Tibial artery (tissue), 4 donors: ENCODE measurements around the gene MYRFL.
"Not testable (repeated sequence)": the region's sequence is repeated elsewhere in the genome, so short reads cannot be mapped to it uniquely, and the experiment has no call there.

Experiments
- DNase-seq, 2 donors: peaks; one replicate each; pipeline ENCODE4 v3.0.0-alpha.2; 2019
- H3K27ac ChIP-seq, 2 donors: fragments of 200-600 bp; sonication (generic) in 1 of 2; 1 replicate in 1 of 2; 2 replicates in 1 of 2; pipeline ENCODE4 v1.5.1; 2018 to 2019; ENCODE audit warnings: mild to moderate bottlenecking in 1 of 2
- H3K27me3 ChIP-seq, 2 donors: fragments of 200-600 bp; sonication (generic) in 1 of 2; one replicate each; pipeline versions ENCODE4 v1.5.1 to v1.6.0; 2016 to 2019
- H3K36me3 ChIP-seq, 3 donors: fragments of 200-600 bp; sonication (generic) in 2 of 3; one replicate each; pipeline ENCODE4 v1.5.1; 2016 to 2019; ENCODE audit warnings: mild to moderate bottlenecking in 2 of 3
- H3K4me1 ChIP-seq, 4 donors: fragments of 200-600 bp; sonication (generic) in 2 of 4; 1 replicate in 3 of 4; 2 replicates in 1 of 4; pipeline ENCODE4 v1.5.1; 2016 to 2019
- H3K4me3 ChIP-seq, 2 donors: fragments of 200-600 bp; sonication (generic) in 1 of 2; 1 replicate in 1 of 2; 2 replicates in 1 of 2; pipeline ENCODE4 v1.5.1; 2018 to 2019; ENCODE audit warnings: mild to moderate bottlenecking in 2 of 2
- H3K9me3 ChIP-seq, 3 donors: fragments of 200-600 bp; sonication (generic) in 1 of 3; one replicate each; pipeline ENCODE4 v1.5.1; 2016 to 2019
- intact Hi-C: fragments of 100-400 bp; cut with DNase I; formaldehyde crosslinking; loops from one replicate; pipeline ENCODE4 v1.15.0; 2023; ENCODE audit warnings: low total_unique reads
- TF ChIP-seq, protein P1 (sequence below), 2 experiments: fragments of 200-600 bp in 1 of 2; fragments of 450-650 bp in 1 of 2; IDR thresholded peaks; one replicate each; pipeline ENCODE4 v1.5.1; 2017 to 2019; ENCODE audit warnings: antibody characterized with exemption in 2 of 2, mild to moderate bottlenecking in 1 of 2, moderate library complexity in 1 of 2

Gene MYRFL

GRCh38 chr12:69986114-69986513, 161.1 kb downstream of the MYRFL start:
- no peak overlapping the region for H3K27ac ChIP-seq
- H3K27me3 ChIP-seq = no peaks in the 10 kb centered on the region
- peaks cover 0 to 33% (median 22%) of the 10 kb centered on the region in 4 donors for H3K4me1 ChIP-seq
- intact Hi-C loops = loop anchor here (10.0 kb wide), 1 partner anchor 59 kb away; no protein-coding TSS in a partner anchor
- no peaks in the 10 kb centered on the region for H3K36me3 ChIP-seq
- TF ChIP-seq, protein P1, sequence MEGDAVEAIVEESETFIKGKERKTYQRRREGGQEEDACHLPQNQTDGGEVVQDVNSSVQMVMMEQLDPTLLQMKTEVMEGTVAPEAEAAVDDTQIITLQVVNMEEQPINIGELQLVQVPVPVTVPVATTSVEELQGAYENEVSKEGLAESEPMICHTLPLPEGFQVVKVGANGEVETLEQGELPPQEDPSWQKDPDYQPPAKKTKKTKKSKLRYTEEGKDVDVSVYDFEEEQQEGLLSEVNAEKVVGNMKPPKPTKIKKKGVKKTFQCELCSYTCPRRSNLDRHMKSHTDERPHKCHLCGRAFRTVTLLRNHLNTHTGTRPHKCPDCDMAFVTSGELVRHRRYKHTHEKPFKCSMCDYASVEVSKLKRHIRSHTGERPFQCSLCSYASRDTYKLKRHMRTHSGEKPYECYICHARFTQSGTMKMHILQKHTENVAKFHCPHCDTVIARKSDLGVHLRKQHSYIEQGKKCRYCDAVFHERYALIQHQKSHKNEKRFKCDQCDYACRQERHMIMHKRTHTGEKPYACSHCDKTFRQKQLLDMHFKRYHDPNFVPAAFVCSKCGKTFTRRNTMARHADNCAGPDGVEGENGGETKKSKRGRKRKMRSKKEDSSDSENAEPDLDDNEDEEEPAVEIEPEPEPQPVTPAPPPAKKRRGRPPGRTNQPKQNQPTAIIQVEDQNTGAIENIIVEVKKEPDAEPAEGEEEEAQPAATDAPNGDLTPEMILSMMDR (IDR thresholded peaks at IDR 0.05) = no peak
- no peaks in the 10 kb centered on the region for H3K9me3 ChIP-seq
- no peak overlapping the region for H3K4me3 ChIP-seq
- no peak for DNase-seq

DNA sequence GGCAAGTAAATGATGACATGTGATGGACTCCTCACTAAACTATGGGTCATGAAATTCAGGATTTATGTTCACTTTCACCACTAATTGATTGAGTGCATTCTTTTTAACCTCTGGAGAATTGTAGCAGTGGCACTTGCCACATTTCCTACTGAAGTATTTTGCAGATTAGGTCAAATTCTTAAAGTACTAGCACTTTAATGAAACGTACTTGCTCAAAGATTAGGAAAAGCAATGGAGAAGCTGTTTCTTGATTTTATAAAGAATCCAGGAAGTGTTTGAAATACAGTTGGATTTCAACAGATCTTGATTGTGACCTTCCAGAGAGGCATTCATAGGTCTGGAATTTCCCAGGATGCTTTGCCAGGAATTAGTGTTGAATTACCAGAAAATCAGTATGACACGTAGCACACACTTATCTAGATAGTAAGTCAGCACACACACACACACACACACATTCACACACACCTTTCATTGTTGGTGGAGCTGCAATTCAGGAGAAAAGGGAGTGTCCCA, 162.6 kb downstream of the MYRFL start:
- peak in 1 of 2 donors; percentile 31 for DNase-seq
- intact Hi-C loops = loop anchor here (10.0 kb wide), 1 partner anchor 57 kb away; no protein-coding TSS in a partner anchor
- Histone ChIP-seq H3K27me3 (no peaks in the 10 kb centered on the region), H3K36me3 (no peaks in the 10 kb centered on the region), H3K9me3 (no peaks in the 10 kb centered on the region), H3K4me1 (peaks cover 0 to 48% (median 35%) of the 10 kb centered on the region in 4 donors), H3K4me3 (peak overlapping the region; percentile 14 to 29), H3K27ac (peak overlapping the region; percentile 72 to 75)
- TF ChIP-seq, protein P1 (IDR thresholded peaks at IDR 0.05) = no peak

GRCh38 chr12:69988481-69989321, 163.7 kb downstream of the MYRFL start:
- TF ChIP-seq, protein P1 (IDR thresholded peaks at IDR 0.05) = no peak
- peaks cover 0 to 59% (median 39%) of the 10 kb centered on the region in 4 donors for H3K4me1 ChIP-seq
- intact Hi-C loops = loop anchor here (10.0 kb wide), 1 partner anchor 56 kb away; no protein-coding TSS in a partner anchor
- H3K36me3 ChIP-seq = no peaks in the 10 kb centered on the region
- H3K9me3 ChIP-seq = no peaks in the 10 kb centered on the region
- H3K27me3 ChIP-seq = no peaks in the 10 kb centered on the region
- H3K4me3 ChIP-seq = peak overlapping the region; percentile 14 to 29
- peak overlapping the region; percentile 72 to 75 for H3K27ac ChIP-seq
- no peak for DNase-seq

DNA sequence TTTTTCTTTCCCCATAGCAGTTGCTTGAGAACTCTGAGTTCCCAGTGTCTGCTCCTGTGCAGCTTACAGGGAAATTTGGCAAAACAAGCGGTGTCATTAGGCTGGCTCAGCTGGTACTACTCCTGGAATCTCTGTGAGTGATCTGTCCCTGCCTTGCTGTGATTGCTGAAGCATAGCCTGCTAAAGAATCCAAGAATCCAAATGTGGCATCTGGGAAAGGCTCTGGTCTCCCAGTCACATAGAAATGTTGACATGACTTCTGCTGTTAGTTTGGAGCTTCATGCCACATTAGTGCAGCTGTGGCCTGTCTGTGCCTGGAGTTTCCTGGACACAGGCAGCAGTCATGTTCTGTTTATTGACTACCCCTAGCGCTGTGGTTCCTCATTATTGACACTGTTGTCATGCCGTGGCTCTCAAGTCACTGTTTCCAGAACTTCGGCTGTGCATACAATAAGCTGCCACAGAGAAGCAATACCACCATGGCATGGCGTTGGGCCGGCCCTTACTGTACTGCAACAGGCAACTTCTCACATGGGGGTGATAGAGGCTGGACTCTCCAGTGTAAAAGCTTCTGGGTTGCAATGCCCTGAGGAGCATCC, 166.8 kb downstream of the MYRFL start:
- peak; percentile 31 to 71 for DNase-seq
- peak overlapping the region; percentile 66 to 82 for H3K27ac ChIP-seq
- peaks cover 0 to 90% (median 44%) of the 10 kb centered on the region in 4 donors for H3K4me1 ChIP-seq
- no peak overlapping the region for H3K4me3 ChIP-seq
- no peaks in the 10 kb centered on the region for H3K36me3 ChIP-seq
- no peaks in the 10 kb centered on the region for H3K9me3 ChIP-seq
- no peaks in the 10 kb centered on the region for H3K27me3 ChIP-seq
- intact Hi-C loops = no loop called here
- TF ChIP-seq, protein P1 (IDR thresholded peaks at IDR 0.05) = no peak

DNA sequence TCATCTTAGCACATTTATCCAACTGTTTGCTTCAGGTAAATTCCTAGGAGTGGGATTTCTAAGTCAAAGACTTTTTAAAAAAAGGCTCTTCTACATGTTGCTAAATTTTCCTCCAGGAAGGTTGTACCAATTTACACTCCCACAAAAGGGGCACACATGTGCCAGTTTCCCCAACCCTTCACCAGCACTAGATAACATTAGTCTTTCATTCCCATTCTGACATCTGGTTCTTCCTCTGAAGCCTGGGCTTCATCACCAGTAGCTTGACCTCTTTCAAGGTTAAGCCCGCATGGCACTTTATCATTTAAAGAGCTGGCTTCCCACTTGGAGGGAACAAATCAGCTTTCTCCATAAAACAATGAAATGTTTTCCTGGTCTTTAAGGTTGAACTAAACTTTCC, 168.4 kb downstream of the MYRFL start:
- no peaks in the 10 kb centered on the region for H3K36me3 ChIP-seq
- H3K27ac ChIP-seq = peak overlapping the region; percentile 66 to 82
- intact Hi-C loops = no loop called here
- no peak overlapping the region for H3K4me3 ChIP-seq
- no peak for DNase-seq
- no peaks in the 10 kb centered on the region for H3K9me3 ChIP-seq
- TF ChIP-seq, protein P1 (IDR thresholded peaks at IDR 0.05) = no peak
- peaks cover 0 to 90% (median 35%) of the 10 kb centered on the region in 4 donors for H3K4me1 ChIP-seq
- H3K27me3 ChIP-seq = no peaks in the 10 kb centered on the region

DNA sequence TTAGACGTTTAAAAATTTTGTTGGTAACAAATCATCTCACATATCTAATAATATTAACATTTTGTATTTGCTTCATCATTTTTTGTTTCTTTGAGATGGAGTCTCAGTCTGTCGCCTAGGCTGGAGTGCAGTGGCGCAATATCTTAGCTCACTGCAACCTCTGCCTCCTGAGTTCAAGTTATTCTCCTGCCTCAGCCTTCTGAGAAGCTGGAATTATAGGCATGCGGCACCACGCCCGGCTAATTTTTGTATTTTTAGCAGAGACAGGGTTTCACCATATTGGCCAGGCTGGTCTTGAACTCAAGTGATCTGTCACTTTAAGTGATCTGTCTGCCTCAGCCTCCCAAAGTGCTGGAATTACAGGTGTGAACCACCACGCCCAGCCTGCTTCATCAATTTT, 169.1 kb downstream of the MYRFL start:
- H3K9me3 ChIP-seq, H3K36me3 ChIP-seq, intact Hi-C loops, H3K4me3 ChIP-seq, H3K27me3 ChIP-seq: not testable (repeated sequence)
- DNase-seq = peak; percentile 34 to 79
- peak overlapping the region; percentile 66 to 82 for H3K27ac ChIP-seq
- H3K4me1 ChIP-seq = peaks cover 0 to 88% (median 33%) of the 10 kb centered on the region in 4 donors
